Calu3 (cell line): ENCODE results near the gene SH3BP2. TPM values are rescaled to one million over a fixed set of nuclear protein-coding genes. Genes with fewer than 3 reads are reported as not detected.

ENCODE experiments used
- BruUV-seq: library from RNA; stranded (reverse); fragments of 400-500 nt; replicated peaks from 2 replicates; lab custom pipeline; 2021; lab: Mats Ljungman, UMichigan
- CTCF ChIA-PET: fragments of 300-600 bp; sonication (Branson Sonifier 250); formaldehyde crosslinking; loops from one replicate; lab custom pipeline; 2022; ENCODE audit warnings: antibody characterized with exemption; lab: Charles Lee
- DNase-seq: peaks from one replicate; pipeline ENCODE4 v3.0.0; 2022
- H3K27ac Mint-ChIP-seq: one replicate; pipeline ENCODE4 v1.8.0; 2022; ENCODE audit warnings: mixed read lengths; ENCODE audit not compliant: unreplicated experiment
- H3K27me3 Mint-ChIP-seq: one replicate; pipeline ENCODE4 v1.8.0; 2022; ENCODE audit warnings: mixed read lengths; ENCODE audit not compliant: unreplicated experiment
- H3K36me3 Mint-ChIP-seq: one replicate; pipeline ENCODE4 v1.8.0; 2022; ENCODE audit warnings: mild to moderate bottlenecking, moderate library complexity, mixed read lengths; ENCODE audit not compliant: insufficient read depth, unreplicated experiment
- H3K4me1 Mint-ChIP-seq: one replicate; pipeline ENCODE4 v1.8.0; 2022; ENCODE audit warnings: mild to moderate bottlenecking, low read depth, mixed read lengths; ENCODE audit not compliant: unreplicated experiment
- H3K4me3 Mint-ChIP-seq: one replicate; pipeline ENCODE4 v1.8.0; 2022; ENCODE audit warnings: mild to moderate bottlenecking, low read depth, moderate library complexity, mixed read lengths; ENCODE audit not compliant: unreplicated experiment
- H3K9me3 Mint-ChIP-seq: one replicate; pipeline ENCODE4 v1.8.0; 2022; ENCODE audit warnings: low read depth, mixed read lengths; ENCODE audit not compliant: unreplicated experiment
- intact Hi-C: fragments of 100-400 bp; cut with micrococcal nuclease; formaldehyde crosslinking; loops from one replicate; pipeline ENCODE4 v1.10.0; 2022; ENCODE audit not compliant: unreplicated experiment
- total RNA-seq: library from RNA; stranded (reverse); gene quantifications from 2 replicates; pipeline ENCODE4 v1.2.3, GENCODE V29; 2022
- TF ChIP-seq, protein P1 (sequence below): fragments of 200-600 bp; IDR thresholded peaks from one replicate; pipeline ENCODE4 v1.8.0; 2022; ENCODE audit warnings: antibody characterized with exemption; ENCODE audit not compliant: unreplicated experiment

The SH3BP2 gene
- total RNA-seq, 1 experiment from 2014 or later, result 22.7 TPM

DNA sequence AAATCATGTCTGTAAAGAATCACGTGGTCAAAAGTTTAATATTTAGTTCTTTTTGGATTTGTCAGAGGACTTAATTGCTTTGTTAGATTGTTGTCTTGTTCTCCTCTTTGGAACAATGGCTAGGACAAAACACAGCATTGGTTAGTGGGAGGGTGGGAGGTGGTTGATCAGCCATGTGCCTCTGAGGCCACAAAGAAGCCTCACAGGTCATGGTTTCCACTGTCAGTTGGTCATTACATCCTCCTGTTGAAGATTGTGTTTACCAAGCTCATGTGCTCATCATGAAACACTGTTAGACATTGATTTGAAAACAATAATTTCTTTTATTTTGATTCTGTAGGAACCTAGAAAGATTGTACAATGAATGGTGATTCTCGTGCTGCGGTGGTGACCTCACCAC, 82.7 kb downstream of the SH3BP2 start:
- Mint-ChIP-seq H3K4me1 (peaks cover 8% of the 10 kb centered on the region), H3K36me3 (peaks cover 13% of the 10 kb centered on the region), H3K27me3 (no peaks in the 10 kb centered on the region), H3K4me3 (no peak overlapping the region), H3K9me3 (no peaks in the 10 kb centered on the region), H3K27ac (no peak overlapping the region)
- CTCF ChIA-PET, result no interaction called here
- DNase-seq, result no peak
- BruUV-seq, result no TSS peak
- TF ChIP-seq, protein P1, sequence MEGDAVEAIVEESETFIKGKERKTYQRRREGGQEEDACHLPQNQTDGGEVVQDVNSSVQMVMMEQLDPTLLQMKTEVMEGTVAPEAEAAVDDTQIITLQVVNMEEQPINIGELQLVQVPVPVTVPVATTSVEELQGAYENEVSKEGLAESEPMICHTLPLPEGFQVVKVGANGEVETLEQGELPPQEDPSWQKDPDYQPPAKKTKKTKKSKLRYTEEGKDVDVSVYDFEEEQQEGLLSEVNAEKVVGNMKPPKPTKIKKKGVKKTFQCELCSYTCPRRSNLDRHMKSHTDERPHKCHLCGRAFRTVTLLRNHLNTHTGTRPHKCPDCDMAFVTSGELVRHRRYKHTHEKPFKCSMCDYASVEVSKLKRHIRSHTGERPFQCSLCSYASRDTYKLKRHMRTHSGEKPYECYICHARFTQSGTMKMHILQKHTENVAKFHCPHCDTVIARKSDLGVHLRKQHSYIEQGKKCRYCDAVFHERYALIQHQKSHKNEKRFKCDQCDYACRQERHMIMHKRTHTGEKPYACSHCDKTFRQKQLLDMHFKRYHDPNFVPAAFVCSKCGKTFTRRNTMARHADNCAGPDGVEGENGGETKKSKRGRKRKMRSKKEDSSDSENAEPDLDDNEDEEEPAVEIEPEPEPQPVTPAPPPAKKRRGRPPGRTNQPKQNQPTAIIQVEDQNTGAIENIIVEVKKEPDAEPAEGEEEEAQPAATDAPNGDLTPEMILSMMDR, result no peak
- intact Hi-C loops, result no loop called here

DNA sequence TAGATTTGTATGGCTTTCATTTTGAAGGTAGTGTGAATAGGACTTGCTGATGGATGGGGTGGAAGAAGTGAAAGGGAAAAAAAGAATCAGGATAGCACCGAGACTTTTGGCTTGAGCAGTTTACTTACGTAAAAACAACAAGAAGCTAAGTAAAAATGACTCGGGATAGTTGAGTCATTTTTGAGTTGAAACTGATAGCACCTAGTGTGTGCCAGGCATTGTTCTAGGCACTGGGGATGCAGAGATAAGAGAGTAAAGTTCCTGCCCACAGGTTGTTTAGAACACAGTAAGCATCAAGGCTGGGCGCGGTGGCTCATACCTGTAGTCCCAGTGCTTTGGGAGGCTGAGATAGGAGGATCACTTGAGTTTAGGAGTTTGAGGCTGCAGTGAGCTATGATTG, 85.5 kb downstream of the SH3BP2 start:
- BruUV-seq, result no TSS peak
- no peak for DNase-seq
- Mint-ChIP-seq H3K27me3 (no peaks in the 10 kb centered on the region), H3K9me3 (no peaks in the 10 kb centered on the region), H3K4me1 (no peaks in the 10 kb centered on the region), H3K27ac (no peak overlapping the region), H3K36me3 (peaks cover 13% of the 10 kb centered on the region), H3K4me3 (no peak overlapping the region)
- intact Hi-C loops, result no loop called here
- CTCF ChIA-PET, result interaction anchor here (0.6 kb wide), 1 partner anchor 23 kb away, joined by 5 read pairs; no protein-coding TSS in a partner anchor
- TF ChIP-seq, protein P1, result no peak

DNA sequence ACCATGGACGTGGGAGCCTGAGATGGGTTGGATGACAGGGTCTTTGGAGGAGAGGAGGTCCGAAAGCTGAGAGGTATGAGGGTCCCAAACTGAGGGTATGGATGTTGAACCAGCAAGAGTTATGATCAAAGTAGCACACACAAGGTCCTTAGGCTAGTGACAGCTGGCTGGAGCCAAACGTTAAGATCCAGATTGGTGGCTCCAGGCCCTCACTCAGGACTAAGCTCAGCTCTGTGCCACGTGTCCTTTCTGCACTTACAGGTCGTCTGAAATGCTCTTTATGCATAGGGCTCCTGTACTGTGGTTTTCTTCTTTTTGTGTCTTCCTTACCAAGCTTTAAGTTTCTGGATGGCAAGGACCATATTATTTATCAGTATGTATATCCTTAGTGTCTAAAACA, 86.1 kb downstream of the SH3BP2 start:
- intact Hi-C loops, result no loop called here
- CTCF ChIA-PET, result no interaction called here
- Mint-ChIP-seq H3K27ac (no peak overlapping the region), H3K4me1 (no peaks in the 10 kb centered on the region), H3K36me3 (peaks cover 13% of the 10 kb centered on the region), H3K9me3 (no peaks in the 10 kb centered on the region), H3K27me3 (no peaks in the 10 kb centered on the region), H3K4me3 (no peak overlapping the region)
- BruUV-seq, result no TSS peak
- DNase-seq, result no peak
- TF ChIP-seq, protein P1, result no peak

DNA sequence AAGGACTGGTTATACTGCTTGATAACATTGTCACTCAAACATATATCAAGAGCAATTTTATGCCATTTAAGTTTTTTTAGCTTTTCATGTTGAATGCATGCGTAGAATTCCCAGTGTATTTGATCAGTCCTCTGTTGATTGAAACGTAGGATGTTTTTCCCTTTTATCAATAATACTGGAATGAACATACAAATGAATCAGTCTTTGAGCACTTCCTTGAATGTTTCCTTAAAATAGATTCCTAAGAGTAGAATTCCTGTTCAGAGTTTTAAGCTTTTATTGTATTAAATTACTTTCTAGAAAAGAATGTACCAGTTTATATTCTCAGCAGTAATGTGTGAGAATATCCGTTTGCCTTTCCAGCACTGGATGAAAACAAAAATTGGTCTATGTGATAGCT, 88.5 kb downstream of the SH3BP2 start:
- CTCF ChIA-PET, result no interaction called here
- H3K4me1 Mint-ChIP-seq, result no peaks in the 10 kb centered on the region
- intact Hi-C loops, result no loop called here
- TF ChIP-seq, protein P1, result no peak
- H3K27ac Mint-ChIP-seq, result no peak overlapping the region
- no peaks in the 10 kb centered on the region for H3K27me3 Mint-ChIP-seq
- no peak overlapping the region for H3K4me3 Mint-ChIP-seq
- H3K36me3 Mint-ChIP-seq, result peaks cover 24% of the 10 kb centered on the region
- DNase-seq, result no peak
- no peaks in the 10 kb centered on the region for H3K9me3 Mint-ChIP-seq
- no TSS peak for BruUV-seq
